Activated CD4-positive, alpha-beta T cell treated with anti-CD3 and anti-CD28 coated beads for 24 hours (primary cell): Measurements from ENCODE around the gene BAG3.
"Not testable (repeated sequence)": the region's sequence is repeated elsewhere in the genome, so short reads cannot be mapped to it uniquely, and the experiment has no call there.

Source experiments
- DNase-seq, 2 donors: peaks; one replicate each; pipeline ENCODE4 v3.0.0-alpha.2; 2020; ENCODE audit warnings: low read depth in 2 of 2

BAG3 gene

DNA sequence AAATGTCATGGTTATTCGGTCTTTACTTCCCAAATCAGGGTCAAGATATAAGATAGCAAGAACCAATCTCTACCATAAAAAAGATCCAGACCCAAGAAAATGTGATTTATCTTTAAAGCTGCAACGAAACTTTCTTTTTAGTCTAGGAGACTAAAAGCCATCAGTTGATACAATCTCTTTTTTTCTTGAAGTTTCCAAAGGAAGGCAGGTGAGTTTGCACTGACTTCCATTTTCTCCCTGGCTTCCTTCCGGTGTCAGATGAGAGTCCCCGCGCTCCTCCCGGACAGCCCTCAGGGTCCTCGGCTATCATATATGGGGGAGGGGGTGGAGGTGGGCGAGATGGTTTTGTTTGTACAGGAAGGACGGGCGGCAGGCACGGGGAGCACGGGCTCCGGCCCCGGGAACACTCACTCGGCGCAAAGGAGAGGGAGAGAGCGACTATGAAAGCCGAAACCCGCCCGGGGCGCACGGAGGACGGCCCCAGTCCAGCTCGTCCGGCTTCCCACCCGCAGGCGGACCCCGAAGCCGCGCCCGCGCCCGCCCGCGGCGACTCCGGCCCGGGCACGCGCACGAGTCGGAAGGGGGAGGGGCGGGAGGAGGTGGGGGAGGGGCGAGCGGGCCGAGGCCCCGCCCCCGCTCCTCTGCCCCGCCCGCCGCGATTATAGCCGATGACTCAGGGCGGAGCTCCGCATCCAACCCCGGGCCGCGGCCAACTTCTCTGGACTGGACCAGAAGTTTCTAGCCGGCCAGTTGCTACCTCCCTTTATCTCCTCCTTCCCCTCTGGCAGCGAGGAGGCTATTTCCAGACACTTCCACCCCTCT lies at the start of gene BAG3:
BAG3 (plus strand) TSS at position 689 of the 822 bp plus-strand sequence. CDS start 296 bp downstream, outside the sequence.
- peak; percentile 70 to 76 for DNase-seq

DNA sequence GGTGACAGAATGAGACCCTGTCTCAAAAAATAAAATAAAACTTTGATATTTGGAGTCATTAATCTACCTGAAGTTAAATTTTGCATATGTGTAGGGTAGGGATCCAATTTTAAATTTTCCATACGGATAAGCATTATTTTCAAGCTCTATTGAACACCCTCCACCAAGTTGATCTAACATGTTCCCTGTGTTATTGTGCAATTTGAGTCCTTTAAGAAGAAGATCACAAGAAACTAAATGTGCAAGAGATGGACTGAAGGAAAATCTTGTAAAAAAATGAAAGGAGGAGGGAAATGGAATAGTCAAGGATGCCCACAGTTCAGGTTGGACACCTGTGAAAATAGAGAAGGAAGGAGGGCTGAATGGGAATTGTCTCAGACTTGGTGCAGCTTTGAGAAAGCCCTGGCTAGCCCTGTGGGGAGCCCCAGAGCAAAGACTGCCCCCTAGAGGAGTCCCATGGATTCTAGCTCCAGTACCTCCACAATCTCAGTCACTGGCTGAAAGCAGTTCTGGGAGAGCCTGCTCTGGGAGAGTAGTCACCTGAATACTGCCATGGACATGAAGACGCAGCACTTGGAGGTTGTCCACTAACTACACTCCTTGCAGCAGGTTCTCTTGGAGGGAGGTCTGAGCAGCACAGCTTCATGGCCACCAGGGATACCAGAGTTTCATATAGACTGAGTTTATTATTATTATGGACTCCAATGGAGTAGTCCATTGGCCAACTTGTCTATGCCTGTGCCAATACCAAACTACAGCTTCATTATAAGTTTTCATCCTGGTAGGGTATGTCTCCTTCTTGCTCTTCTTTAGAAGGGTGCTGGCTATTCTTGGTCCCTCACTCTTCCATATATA lies 48.7 kb upstream of the BAG3 start:
- peak; percentile 15 to 16 for DNase-seq

DNA sequence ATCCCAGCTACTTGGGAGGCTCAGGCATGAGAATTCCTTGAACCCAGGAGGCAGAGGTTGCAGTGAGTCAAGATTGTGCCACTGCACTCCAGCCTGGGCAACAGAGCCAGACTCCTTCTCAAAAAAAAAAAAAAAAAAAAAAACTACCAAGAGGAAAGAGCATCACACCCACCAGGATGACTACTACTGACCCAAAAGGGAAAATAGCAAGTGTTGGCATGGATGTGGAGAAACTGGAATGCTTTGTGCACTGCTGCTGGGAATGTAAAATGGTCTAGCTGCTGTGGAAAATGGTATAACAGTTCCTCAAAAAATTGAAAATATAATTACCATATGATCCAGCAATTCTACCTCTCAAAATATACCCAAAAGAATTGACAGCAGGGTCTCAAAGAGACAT lies 46.7 kb upstream of the BAG3 start:
- DNase-seq, result no peak

DNA sequence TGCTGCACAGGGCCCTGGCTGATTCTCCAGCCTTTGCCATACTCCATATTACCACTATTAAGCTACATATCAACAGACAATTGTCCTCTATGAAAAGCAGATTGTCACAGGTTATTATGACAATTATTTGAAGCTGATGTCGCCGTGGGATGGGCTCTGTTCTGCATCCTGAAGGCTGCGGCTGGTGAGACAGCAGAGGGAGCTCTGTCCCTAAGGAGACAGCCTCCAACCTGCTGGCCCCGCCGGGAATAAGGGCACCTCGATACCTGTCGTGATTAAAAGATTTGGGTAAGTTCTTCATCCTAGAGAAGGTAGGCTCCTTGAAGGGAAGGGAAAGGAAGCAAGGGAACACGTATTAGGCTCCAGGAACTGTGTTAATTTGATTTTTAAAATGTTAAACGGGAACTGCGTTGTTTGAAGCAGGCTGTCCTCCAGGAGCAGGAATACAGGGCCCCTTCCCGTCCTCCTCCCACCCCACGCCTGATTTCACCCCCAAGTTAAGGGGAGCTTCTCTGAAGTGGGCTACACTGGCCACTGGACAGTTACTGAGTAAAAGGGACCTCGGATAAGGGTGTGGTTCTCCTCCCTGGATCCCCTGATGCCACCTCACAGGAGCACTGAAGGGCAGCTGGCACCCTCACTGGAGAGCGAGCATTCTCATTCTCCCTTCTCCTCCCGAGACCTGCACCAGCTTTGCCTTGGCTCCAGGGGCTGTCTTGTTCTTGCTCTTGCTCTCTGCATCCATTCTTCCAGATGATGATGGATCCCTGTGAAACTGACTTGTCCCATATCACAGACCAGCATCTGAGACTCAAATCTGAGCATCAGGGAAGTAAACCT lies 42.6 kb upstream of the BAG3 start:
- peak in 1 of 2 donors; percentile 7 for DNase-seq

DNA sequence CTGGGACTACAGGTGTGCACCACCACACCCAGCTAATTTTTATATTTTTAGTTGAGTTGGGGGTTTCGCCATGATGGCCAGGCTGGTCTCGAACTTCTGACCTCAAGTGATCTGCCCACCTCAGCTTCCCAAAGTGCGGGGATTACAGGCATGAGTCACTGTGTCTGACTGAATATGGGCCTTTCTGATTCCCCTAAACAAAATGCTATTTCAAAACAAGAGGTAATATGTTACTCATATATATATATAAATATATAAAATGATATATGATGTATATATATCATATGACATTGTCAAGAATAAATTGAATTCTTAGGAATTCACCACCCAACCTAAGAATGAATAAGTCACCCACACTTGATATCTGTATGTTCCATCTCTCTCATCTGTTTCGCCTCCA lies 41.7 kb upstream of the BAG3 start:
- DNase-seq, result no peak

DNA sequence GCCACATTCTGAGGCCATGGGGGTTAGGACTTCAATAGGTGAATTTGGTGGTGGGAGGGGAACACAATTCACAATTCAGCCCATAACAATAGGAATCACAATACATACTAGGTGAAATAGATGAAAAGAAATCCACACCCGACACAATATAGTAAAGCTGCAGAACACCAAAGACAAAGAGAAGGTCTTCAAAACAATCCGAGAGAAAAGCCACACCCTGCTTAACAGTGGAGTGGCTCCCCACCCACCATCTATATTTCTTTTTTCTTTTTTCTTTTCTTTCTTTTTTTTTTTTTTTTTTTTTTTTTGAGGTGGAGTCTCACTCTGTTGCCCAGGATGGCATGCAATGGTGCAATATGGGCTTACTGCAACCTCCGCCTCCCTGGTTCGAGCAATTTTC lies 39.7 kb upstream of the BAG3 start:
- DNase-seq, result no peak

DNA sequence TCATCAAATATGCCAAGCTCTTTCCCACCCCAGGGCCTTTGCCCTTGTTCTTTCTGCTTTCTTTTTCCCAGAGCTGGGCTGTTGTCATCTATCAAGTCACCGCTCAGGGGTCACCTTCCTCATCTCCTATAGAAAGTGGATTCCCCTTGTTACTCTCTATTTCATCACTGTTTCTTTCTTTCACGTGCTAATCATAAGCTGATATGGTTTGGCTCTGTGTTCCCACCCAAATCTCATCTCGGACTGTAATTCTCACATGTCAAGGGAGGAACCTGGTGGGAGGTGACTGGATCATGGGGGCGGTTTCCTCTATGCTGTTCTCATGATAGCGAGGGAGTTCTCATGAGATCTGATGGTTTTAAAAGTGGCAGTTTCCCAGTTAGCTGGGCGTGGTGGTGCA lies 37.4 kb upstream of the BAG3 start:
- DNase-seq, result no peak

DNA sequence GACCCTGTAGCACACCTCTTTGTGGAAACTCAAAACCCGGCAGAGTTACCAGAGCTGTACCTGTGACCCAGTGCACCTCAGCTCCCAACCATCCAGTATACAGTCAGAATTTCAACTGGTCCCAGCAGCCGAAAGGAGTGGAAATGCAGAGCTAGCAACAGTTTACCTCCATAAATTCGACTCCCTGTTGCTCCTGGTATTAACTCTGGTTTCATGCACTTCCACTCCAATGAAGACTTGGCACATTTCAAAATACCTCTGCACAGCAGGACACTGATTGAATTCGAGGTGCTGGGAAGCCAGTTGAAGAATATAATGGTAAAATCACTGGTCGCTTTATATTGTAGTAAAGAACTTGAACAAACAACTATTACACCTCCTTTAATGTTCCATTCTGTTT lies 36.5 kb upstream of the BAG3 start:
- DNase-seq, result no peak

DNA sequence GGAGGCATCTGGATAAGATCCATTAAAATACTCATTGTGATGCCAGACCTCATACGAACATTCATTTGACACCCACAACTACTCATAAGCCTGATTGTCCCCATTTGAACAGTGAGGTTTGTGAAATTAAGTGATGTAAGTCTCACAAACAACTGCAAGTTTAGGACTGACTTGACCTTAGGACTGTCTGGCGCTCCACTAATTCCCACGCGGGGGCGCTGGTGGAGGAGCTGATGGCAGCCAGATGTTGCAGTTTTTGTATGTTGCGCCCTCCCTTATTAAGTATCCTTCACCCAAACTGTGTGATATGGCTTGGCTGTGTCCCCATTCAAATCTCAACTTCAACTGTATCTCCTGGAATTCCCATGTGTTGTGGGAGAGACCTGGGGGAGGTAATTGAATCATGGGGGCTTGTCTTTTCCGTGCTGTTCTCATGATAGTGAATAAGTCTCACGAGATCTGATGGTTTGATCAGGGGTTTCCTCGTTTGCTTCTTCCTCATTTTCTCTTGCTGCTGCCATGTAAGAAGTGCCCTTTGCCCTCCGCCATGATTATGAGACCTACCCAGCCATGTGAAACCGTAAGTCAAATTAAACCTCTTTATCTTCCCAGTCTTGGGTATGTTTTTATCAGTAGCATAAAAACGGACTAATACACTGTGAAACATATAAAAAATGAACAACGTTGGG lies 34.2 kb upstream of the BAG3 start:
- no peak for DNase-seq

DNA sequence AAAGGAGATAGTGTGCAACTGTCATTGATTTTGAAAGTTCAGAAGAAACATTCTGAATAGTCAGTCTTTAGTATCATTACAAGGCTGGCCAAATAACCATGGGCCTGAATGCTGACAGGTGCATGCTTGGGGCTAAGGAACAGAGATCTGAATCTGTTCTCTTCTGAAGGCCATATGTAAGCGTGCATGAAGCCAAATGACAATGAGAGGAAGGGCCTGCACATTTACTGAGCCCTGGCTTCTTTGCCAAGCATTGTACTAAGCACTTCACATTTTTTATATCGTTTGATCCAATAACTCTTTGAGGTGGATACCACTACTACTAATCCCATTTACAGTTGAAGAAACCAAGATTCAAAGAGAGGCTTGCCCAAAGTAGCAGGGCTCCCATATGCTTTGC lies 32.0 kb upstream of the BAG3 start:
- DNase-seq, result no peak

DNA sequence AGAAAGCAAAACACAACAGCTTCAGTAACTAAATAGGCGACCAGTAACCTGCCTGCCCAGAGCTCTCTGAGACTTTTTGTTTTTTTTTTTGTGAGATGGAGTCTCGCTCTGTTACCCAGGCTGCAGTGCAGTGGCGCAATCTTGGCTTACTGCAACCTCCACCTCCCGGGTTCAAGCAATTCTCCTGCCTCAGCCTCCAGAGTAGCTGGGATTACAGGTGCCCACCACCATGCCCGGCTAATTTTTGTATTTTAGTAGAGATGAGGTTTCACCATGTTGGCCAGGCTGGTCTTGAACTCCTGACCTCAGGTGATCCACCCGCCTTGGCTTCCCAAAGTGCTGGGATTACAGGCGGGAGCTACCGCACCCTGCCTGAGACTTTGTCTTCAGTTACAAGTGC lies 31.4 kb upstream of the BAG3 start:
- DNase-seq, result not testable (repeated sequence)

DNA sequence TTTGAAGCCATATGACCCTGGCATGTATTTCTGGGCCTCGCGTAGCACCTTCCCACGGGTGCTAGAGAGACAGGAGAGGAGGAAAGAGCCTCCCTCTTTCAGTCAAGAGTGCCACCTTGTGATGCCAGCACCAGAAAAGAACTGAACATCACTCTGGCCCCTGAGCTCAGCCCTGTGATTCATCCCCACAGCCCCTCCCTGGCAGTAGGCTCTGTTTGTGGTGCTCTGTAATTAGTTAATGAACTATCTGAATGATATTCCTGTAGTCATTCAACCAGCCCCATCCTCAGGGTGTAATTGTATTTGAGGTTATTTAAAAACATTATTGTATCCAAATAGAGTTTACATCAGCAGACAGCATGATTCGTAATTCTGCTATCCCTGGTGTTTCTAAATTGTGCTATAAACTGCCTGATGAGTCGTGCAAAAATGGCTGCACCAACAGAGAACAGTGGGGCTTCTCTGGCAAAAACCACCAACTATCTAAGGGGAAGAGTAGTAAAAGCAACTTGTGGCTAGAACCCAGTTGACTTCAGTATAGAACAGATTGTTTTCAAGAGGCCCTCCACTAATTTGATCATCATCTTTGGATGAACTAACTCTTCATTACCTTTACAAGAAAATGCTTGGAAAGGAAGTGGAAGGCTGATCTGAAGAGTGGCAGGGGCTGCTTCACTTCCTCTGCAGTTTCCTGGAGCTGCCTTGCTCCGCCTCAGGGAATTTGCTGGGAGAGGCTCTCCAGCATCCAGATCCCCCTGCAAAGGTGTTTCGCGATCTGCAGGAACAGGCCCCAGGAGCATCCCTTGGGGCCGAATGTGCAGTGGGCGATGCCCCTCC lies 30.7 kb upstream of the BAG3 start:
- DNase-seq, result no peak

DNA sequence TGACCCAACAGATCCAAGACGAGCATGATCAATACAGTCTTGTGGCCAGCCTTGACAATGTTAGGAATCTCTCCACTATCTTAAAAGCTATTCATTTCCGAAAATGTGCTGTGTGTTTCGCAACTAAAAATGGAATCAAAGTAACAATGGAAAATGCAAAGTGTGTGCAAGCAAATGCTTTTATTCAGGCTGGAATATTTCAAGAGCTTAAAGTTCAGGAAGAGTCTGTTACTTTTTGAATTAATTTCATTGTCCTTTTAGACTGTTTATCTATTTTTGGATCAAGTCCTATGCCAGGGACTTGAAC lies 30.1 kb upstream of the BAG3 start:
- DNase-seq, result no peak

DNA sequence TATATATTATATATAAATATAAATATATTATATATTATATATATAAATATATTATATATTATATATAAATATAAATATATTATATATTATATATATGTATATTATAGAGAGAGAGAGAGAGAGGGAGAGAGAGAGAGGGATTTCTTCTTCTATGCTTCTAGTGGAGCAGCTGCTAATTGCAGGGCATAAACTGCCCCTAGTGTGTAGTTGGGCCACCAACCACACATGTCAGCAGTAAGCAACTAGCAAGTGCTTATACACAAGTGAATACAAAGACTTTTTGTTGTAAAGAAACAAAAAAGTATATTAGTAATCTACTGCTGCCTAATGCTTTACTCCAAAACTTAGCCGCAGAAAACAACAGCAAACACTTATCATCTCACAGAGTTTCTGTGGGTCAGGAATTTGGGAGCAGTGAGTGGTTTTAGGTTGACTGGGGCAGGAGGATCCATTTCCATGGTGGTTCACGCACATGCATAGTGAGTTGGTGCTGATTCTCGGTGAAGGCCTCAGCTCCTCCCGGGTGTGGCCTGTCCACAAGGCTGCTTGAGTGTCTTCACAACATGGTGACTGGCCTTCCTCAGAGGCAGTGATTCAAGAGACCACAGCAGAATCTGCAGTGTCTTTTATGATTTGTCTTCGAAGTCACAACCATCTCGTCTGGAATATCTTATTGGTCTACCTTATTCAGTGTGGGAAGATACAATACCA lies 25.5 kb upstream of the BAG3 start:
- DNase-seq, result no peak

DNA sequence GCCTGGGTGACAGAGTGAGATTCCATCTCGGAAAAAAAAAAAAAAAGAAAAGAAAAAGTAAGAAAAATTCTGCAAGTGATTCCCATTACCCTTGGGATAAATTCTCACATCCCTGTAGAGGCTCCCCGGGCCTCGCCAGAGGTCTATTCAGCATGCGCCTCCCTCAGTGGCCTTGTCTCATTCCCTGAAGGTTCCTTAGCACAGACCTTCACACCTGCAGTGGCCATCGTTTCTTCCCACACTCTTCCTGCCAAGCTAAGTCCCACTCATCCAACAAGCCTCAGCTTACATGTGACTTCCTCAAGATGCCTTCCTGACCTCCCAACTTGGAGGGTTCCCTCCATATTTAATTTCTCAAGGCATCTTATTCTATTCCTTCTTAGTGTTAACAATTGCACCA lies 20.9 kb upstream of the BAG3 start:
- no peak for DNase-seq

DNA sequence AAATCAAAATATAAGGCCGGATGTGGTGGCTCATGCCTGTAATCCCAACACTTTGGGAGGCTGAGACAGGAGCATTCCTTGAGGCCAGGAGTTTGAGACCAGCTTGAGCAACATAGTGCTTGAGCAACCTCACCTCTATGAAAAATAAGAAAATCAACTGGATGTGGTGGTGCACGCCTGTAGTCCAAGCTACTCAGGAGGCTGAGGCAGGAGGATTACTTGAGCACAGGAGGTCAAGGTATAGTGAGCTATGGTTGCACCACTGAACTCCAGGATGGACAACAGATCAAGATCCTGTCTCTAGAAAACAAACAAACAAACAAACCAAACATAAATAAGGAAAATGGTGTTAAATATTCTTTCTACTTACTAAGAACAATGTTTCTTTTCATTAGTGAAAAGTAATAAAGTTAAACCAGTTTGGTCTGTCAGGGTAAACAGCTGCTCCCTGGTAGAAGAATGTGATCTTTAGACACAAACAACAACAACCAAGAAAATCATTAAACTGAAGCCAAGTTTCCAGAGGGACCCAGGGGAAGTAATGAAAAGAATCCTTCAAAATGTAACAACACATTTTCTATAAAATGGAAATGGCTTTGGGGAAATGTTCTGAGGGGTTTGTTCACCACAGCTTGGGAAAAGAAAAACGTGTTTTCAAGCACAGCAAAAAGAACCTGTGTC lies 17.5 kb upstream of the BAG3 start:
- no peak for DNase-seq

DNA sequence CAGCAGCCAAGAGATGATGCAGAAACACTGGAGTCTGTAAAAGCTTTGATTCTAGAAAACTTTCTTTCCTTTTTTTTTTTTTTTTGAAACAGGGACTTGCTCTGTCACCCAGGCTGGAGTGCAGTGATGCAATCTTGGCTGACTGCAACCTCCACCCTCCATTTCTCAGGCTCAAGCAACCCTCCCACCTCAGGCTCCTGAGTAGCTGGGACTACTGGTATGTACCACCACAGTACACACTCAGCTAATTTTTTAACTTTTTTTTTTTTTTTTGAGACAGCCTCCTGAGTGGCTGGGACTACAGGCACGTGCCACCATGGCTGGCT lies 17.0 kb upstream of the BAG3 start:
- no peak for DNase-seq

DNA sequence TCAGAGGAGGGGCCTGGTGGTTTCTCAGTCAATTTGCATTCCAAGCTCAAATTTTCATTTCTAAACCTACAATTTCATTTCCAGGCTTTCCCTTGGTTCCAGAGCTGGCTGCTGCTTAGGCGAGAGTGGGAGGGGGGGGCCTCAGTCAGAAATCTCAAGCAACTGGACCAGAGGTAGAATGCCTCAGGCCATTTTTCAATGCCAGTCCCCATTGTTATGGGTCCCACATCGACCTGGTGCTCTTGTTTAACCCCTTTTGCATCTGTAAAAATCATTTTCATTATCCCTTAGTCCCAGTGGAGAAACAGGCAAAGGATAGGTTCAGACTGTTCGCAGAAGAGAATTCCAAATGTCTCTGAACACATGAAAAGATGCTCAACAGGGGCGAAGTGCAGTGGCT lies 13.5 kb upstream of the BAG3 start:
- DNase-seq, result no peak

DNA sequence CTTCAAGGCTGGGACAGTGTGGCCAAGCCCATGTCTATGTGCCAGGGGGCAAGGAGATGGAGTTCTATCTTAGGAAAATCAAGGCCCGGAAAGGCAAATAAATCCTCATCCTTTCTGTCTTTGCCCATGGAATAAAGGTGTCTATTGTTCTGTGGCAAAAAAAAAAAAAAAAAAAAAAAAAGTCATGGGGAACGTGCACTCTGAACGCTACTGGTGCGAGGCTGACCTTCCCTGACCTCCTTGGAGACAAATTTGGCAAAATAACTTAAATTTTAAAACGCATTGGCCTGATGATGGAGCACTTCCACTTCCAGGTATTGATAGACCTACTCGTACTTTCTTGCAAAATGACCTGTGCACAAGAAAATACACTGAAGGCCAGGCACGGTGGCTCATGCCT lies 12.2 kb upstream of the BAG3 start:
- no peak for DNase-seq

DNA sequence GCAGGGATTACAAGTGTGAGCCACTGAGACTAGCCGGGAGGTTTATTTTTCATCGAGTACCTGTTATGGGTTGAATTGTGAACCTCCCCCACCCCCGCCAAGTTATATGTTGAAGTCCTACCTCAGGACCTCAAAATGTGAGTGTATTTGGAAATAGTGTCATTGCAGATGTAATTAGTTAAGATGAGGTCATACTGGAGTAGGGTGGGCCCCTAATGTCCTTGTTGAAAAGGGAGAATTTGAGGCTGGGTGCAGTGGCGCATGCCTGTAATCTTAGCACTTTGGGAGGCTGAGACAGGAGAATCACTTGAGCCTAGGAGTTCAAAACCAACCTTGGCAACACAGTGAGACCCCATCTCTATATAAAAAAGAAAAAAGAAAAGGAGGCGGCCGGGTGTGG lies 10.8 kb upstream of the BAG3 start:
- no peak for DNase-seq
